ENCODE measurements around the gene NEURL1. TPM values are rescaled to one million over a fixed set of nuclear protein-coding genes. Genes with fewer than 3 reads are reported as not detected.

NEURL1 gene
- total and polyA plus RNA-seq, 9 donors: 0.28 to 5.6 (median 3.1) TPM

GRCh38 chr10:103622286-103622685, 128.8 kb downstream of the NEURL1 start:
- Histone ChIP-seq H3K4me3 (no peak overlapping the region), H3K27me3 (no peaks in the 10 kb centered on the region), H3K27ac (no peak overlapping the region), H3K36me3 (no peaks in the 10 kb centered on the region), H3K9me3 (no peaks in the 10 kb centered on the region), H3K4me1 (ENCODE audit: insufficient read depth) (peaks cover 21% of the 10 kb centered on the region)
- DNase-seq: no peak
- intact Hi-C loops (cut with DNase I): no loop called here
- WGBS, 3 donors: 85 to 90% (median 87%) methylated on average over 18 of the region's 18 CpGs
- TF ChIP-seq, protein P1, sequence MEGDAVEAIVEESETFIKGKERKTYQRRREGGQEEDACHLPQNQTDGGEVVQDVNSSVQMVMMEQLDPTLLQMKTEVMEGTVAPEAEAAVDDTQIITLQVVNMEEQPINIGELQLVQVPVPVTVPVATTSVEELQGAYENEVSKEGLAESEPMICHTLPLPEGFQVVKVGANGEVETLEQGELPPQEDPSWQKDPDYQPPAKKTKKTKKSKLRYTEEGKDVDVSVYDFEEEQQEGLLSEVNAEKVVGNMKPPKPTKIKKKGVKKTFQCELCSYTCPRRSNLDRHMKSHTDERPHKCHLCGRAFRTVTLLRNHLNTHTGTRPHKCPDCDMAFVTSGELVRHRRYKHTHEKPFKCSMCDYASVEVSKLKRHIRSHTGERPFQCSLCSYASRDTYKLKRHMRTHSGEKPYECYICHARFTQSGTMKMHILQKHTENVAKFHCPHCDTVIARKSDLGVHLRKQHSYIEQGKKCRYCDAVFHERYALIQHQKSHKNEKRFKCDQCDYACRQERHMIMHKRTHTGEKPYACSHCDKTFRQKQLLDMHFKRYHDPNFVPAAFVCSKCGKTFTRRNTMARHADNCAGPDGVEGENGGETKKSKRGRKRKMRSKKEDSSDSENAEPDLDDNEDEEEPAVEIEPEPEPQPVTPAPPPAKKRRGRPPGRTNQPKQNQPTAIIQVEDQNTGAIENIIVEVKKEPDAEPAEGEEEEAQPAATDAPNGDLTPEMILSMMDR (IDR thresholded peaks at IDR 0.05): no peak
- no peak for TF ChIP-seq EP300 (IDR thresholded peaks at IDR 0.05)
- TF ChIP-seq POLR2A (IDR thresholded peaks at IDR 0.05): no peak

- no peak for DNase-seq
- no peaks in the 10 kb centered on the region for H3K27me3 ChIP-seq
- no peak overlapping the region for H3K27ac ChIP-seq
- TF ChIP-seq POLR2A (IDR thresholded peaks at IDR 0.05): no peak
- TF ChIP-seq EP300 (IDR thresholded peaks at IDR 0.05): no peak
- TF ChIP-seq, protein P1 (IDR thresholded peaks at IDR 0.05): no peak
- H3K36me3 ChIP-seq: no peaks in the 10 kb centered on the region
- intact Hi-C loops (cut with DNase I): no loop called here
- no peaks in the 10 kb centered on the region for H3K9me3 ChIP-seq
- WGBS, 3 donors: 85 to 89% (median 87%) methylated on average over 11 of the region's 11 CpGs
- H3K4me3 ChIP-seq: no peak overlapping the region
- peaks cover 17% of the 10 kb centered on the region for H3K4me1 ChIP-seq (ENCODE audit: insufficient read depth)
These were observed 129.6 kb downstream of the NEURL1 start for GRCh38 chr10:103622935-103623574.

DNA sequence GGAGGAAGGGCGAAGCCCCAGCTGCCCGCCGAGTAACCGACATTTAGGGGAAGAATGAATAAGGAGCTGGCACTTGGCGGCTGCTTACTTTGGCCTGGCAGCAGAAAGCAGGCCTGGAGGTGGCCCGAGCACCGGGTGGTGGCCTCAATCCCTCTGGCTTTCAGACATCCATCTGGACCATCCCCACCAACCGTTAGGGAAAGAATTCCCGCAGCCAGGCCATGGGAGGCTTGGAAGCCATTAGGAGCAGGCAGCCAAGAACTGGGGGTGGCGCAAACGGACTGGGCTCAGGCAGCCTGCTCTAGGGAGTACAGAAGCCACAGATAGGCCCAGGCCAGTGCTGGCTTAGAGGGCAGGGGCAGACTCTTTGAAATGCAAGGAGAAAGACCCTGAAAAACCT, 132.7 kb downstream of the NEURL1 start:
- intact Hi-C loops (cut with DNase I): no loop called here
- Histone ChIP-seq H3K4me1 (ENCODE audit: insufficient read depth) (peaks cover 9% of the 10 kb centered on the region), H3K4me3 (no peak overlapping the region), H3K27ac (no peak overlapping the region), H3K27me3 (no peaks in the 10 kb centered on the region), H3K36me3 (no peaks in the 10 kb centered on the region), H3K9me3 (no peaks in the 10 kb centered on the region)
- DNase-seq: no peak
- TF ChIP-seq EP300 (IDR thresholded peaks at IDR 0.05): no peak
- TF ChIP-seq POLR2A (IDR thresholded peaks at IDR 0.05): no peak
- TF ChIP-seq, protein P1 (IDR thresholded peaks at IDR 0.05): no peak
- 74 to 83% (median 80%) methylated on average over 11 of the region's 11 CpGs for WGBS, 3 donors

DNA sequence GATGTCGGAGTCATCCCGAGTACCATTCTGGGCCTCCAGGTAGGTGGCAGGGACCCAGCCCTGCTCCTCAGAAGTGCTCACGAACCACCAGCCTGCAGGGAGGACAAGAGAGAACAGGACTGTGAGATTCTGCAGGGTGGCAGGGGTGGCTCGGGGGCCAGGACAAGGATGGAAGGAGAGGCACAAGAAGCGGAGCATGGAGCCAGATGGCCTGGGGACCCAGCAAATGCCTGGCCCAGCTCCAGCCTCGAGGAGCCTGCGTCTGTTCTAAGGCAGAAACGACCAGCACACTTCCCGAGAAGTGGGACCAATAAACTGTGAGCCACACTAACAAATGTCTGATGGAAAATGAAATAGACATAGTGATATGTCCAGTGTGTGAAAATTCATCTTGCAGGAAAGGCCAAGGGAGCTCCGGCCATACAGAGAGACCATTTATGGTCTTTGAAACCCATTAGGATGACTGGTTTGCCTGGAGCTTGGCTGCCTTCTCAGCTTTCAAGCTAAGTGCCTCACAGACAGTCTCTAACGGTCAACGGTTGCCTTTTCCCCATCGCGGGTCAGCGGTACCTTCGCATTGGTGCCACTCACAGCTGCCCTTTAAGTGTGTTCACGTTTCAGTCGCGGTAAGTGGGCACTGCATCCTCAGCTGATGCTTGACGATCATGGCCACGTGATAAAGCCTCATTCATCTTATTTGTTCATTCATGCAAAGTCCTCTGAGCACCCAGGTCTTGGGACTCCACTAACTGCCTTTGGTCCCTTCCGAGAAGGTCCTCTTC, 133.8 kb downstream of the NEURL1 start:
- no peak overlapping the region for H3K4me3 ChIP-seq
- TF ChIP-seq, protein P1 (IDR thresholded peaks at IDR 0.05): no peak
- TF ChIP-seq EP300 (IDR thresholded peaks at IDR 0.05) (no peak), POLR2A (IDR thresholded peaks at IDR 0.05) (no peak)
- H3K36me3 ChIP-seq: no peaks in the 10 kb centered on the region
- WGBS, 3 donors: 81 to 83% (median 82%) methylated on average over 22 of the region's 22 CpGs
- DNase-seq: no peak
- H3K4me1 ChIP-seq (ENCODE audit: insufficient read depth): peaks cover 10% of the 10 kb centered on the region
- H3K27ac ChIP-seq: no peak overlapping the region
- no peaks in the 10 kb centered on the region for H3K27me3 ChIP-seq
- intact Hi-C loops (cut with DNase I): no loop called here
- no peaks in the 10 kb centered on the region for H3K9me3 ChIP-seq

All from ovary (tissue), 9 donors.